Mesenchymal stem cell (in vitro differentiated cells and primary cell): ENCODE measurements around the gene PAEP.

Experiments
- DNase-seq: peaks from one replicate; pipeline ENCODE4 v3.0.0-alpha.2; 2013
- H2AFZ ChIP-seq: one replicate; pipeline ENCODE4 v1.6.1; 2013; ENCODE audit warnings: low read depth, mild to moderate bottlenecking, control low read depth, inconsistent platforms, low read length, moderate library complexity
- H2AK5ac ChIP-seq: 2 replicates; pipeline ENCODE4 v1.6.1; 2013; ENCODE audit warnings: low read length, moderate library complexity, mild to moderate bottlenecking, inconsistent platforms; ENCODE audit not compliant: severe bottlenecking
- H2BK120ac ChIP-seq: one replicate; pipeline ENCODE4 v1.6.1; 2013; ENCODE audit warnings: low read depth, mild to moderate bottlenecking, inconsistent platforms, low read length, moderate library complexity
- H2BK12ac ChIP-seq, 2 experiments: one replicate each; pipeline ENCODE4 v1.6.1; 2013; ENCODE audit warnings: inconsistent platforms in 2 of 2, low read length in 2 of 2, mild to moderate bottlenecking in 2 of 2, moderate library complexity in 2 of 2, control low read depth in 1 of 2
- H2BK15ac ChIP-seq: one replicate; pipeline ENCODE4 v1.6.1; 2013; ENCODE audit warnings: mild to moderate bottlenecking, low read depth, inconsistent platforms; ENCODE audit not compliant: poor library complexity, severe bottlenecking
- H2BK5ac ChIP-seq: 2 replicates; pipeline ENCODE4 v1.6.1; 2013; ENCODE audit warnings: low read depth, mild to moderate bottlenecking, low read length, control low read depth, inconsistent platforms; ENCODE audit not compliant: poor library complexity, severe bottlenecking
- H3K14ac ChIP-seq, 2 experiments: one replicate each; pipeline ENCODE4 v1.6.1; 2013; ENCODE audit warnings: inconsistent platforms in 2 of 2, low read length in 2 of 2, control low read depth in 1 of 2, mild to moderate bottlenecking in 1 of 2, moderate library complexity in 1 of 2
- H3K18ac ChIP-seq, 2 experiments: one replicate each; pipeline ENCODE4 v1.6.1; 2013; ENCODE audit warnings: inconsistent platforms in 2 of 2, low read length in 2 of 2, control low read depth in 1 of 2, low read depth in 1 of 2, mild to moderate bottlenecking in 1 of 2
- H3K23ac ChIP-seq, 2 experiments: one replicate each; pipeline ENCODE4 v1.6.1; 2013; ENCODE audit warnings: inconsistent platforms in 2 of 2, low read length in 2 of 2, mild to moderate bottlenecking in 2 of 2, moderate library complexity in 2 of 2, control low read depth in 1 of 2
- H3K27ac ChIP-seq: 2 replicates; pipeline ENCODE4 v1.5.1; 2013; ENCODE audit warnings: mild to moderate bottlenecking, moderate library complexity, low read length, control low read depth, inconsistent platforms; ENCODE audit not compliant: poor library complexity, severe bottlenecking
- H3K27me3 ChIP-seq, 2 experiments: 2 replicates each; pipeline versions ENCODE4 v1.6.1 to v1.7.0; 2013; ENCODE audit warnings: low read length in 2 of 2, mild to moderate bottlenecking in 2 of 2, moderate library complexity in 2 of 2, control low read depth in 1 of 2, inconsistent platforms in 1 of 2; ENCODE audit not compliant: control insufficient read depth in 1 of 2, insufficient read depth in 1 of 2
- H3K36me3 ChIP-seq, 2 experiments: 2 replicates each; pipeline versions ENCODE4 v1.6.1 to v1.7.0; 2013; ENCODE audit warnings: low read length in 2 of 2, control low read depth in 1 of 2, inconsistent platforms in 1 of 2, low read depth in 1 of 2, mild to moderate bottlenecking in 1 of 2; ENCODE audit not compliant: insufficient read depth in 2 of 2, control insufficient read depth in 1 of 2
- H3K4ac ChIP-seq, 2 experiments: one replicate each; pipeline ENCODE4 v1.6.1; 2013; ENCODE audit warnings: inconsistent platforms in 2 of 2, low read length in 2 of 2, mild to moderate bottlenecking in 2 of 2, moderate library complexity in 2 of 2, control low read depth in 1 of 2, low read depth in 1 of 2
- H3K4me1 ChIP-seq: 2 replicates; pipeline ENCODE4 v1.6.1; 2013; ENCODE audit warnings: low read depth, low read length, control low read depth; ENCODE audit not compliant: control insufficient read depth, insufficient read depth
- H3K4me2 ChIP-seq: 2 replicates; pipeline ENCODE4 v1.6.1; 2013; ENCODE audit warnings: low read length, mild to moderate bottlenecking, inconsistent platforms; ENCODE audit not compliant: poor library complexity, severe bottlenecking
- H3K4me3 ChIP-seq, 2 experiments: 2 replicates each; pipeline versions ENCODE4 v1.5.1 to v1.7.0; 2013; ENCODE audit warnings: low read length in 2 of 2, mild to moderate bottlenecking in 2 of 2, control low read depth in 1 of 2, low read depth in 1 of 2; ENCODE audit not compliant: insufficient read depth in 1 of 2
- H3K79me1 ChIP-seq: replicated peaks from 2 replicates; pipeline ENCODE4 v1.6.1; 2013; ENCODE audit warnings: mild to moderate bottlenecking, control low read depth, low read length, inconsistent platforms; ENCODE audit not compliant: poor library complexity, severe bottlenecking
- H3K9ac ChIP-seq: 2 replicates; pipeline ENCODE4 v1.7.0; 2013; ENCODE audit warnings: mild to moderate bottlenecking, low read length, moderate library complexity
- H3K9me3 ChIP-seq: 2 replicates; pipeline ENCODE4 v1.7.0; 2013; ENCODE audit warnings: mild to moderate bottlenecking, low read length; ENCODE audit not compliant: control insufficient read depth
- H4K8ac ChIP-seq: one replicate; pipeline ENCODE4 v1.6.1; 2013; ENCODE audit warnings: inconsistent platforms, mild to moderate bottlenecking, low read length, moderate library complexity
- H4K91ac ChIP-seq: one replicate; pipeline ENCODE4 v1.6.1; 2013; ENCODE audit warnings: mild to moderate bottlenecking, low read length, inconsistent platforms
- WGBS: methylation state at CpG from one replicate; pipeline ENCODE4 v1.1.7; 2013; ENCODE audit warnings: mixed read lengths; 5-methylcytosine and 5-hydroxymethylcytosine counted together

Gene PAEP

GRCh38 chr9:135611875-135612209 is 50.3 kb downstream of the PAEP start:
- Histone ChIP-seq H2BK12ac (no peak overlapping the region), H3K23ac (no peak overlapping the region), H4K8ac (no peak overlapping the region), H2AFZ (no peak overlapping the region), H3K4me2 (no peak overlapping the region), H2BK120ac (no peak overlapping the region), H3K79me1 (no peaks in the 10 kb centered on the region), H2BK15ac (no peak overlapping the region), H3K18ac (no peak overlapping the region), H3K9ac (no peak overlapping the region), H3K4ac (no peak overlapping the region), H3K27ac (no peak overlapping the region), H4K91ac (no peak overlapping the region), H3K4me1 (peaks cover 3% of the 10 kb centered on the region), H2AK5ac (no peak overlapping the region), H3K4me3 (no peak overlapping the region), H3K36me3 (no peaks in the 10 kb centered on the region), H2BK5ac (no peak overlapping the region), H3K27me3 (peaks cover 0 to 47% of the 10 kb centered on the region in 2 experiments), H3K14ac (no peak overlapping the region), H3K9me3 (no peaks in the 10 kb centered on the region)
- no peak for DNase-seq
- WGBS, result 29% methylated on average over 4 of the region's 4 CpGs

DNA sequence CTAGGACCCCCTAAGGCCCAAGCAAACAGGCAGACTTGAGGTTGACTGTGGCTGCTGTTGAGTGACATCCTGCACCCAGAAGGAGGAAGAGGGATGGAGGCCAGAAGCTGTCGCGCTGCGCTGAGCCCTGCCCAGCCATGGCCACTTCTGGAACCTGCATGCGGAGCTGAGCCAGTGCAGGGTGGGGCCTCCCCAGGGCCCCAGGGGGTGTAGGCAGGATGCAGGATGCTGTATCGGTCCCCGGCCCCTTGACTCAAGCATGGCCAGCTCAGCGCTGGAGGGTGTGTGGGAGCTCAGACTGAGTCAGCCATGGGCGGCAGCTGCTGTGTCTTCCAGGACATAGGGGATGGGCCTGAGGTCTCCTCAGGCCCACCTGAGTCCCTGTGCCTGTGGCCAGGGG is 50.9 kb downstream of the PAEP start:
- H3K18ac ChIP-seq, result no peak overlapping the region
- no peak overlapping the region for H2BK120ac ChIP-seq
- no peak overlapping the region for H3K23ac ChIP-seq
- H4K91ac ChIP-seq, result no peak overlapping the region
- no peak overlapping the region for H3K4me3 ChIP-seq
- no peaks in the 10 kb centered on the region for H3K79me1 ChIP-seq
- H2BK5ac ChIP-seq, result no peak overlapping the region
- H3K9ac ChIP-seq, result no peak overlapping the region
- H2BK12ac ChIP-seq, result no peak overlapping the region
- H3K14ac ChIP-seq, result no peak overlapping the region
- no peak overlapping the region for H3K4ac ChIP-seq
- peaks cover 3% of the 10 kb centered on the region for H3K4me1 ChIP-seq
- H3K9me3 ChIP-seq, result no peaks in the 10 kb centered on the region
- DNase-seq, result no peak
- H2BK15ac ChIP-seq, result no peak overlapping the region
- H3K27ac ChIP-seq, result no peak overlapping the region
- peaks cover 0 to 49% of the 10 kb centered on the region in 2 experiments for H3K27me3 ChIP-seq
- no peak overlapping the region for H2AFZ ChIP-seq
- H2AK5ac ChIP-seq, result no peak overlapping the region
- no peaks in the 10 kb centered on the region for H3K36me3 ChIP-seq
- no peak overlapping the region for H4K8ac ChIP-seq
- WGBS, result 94% methylated on average over 8 of the region's 8 CpGs
- no peak overlapping the region for H3K4me2 ChIP-seq

DNA sequence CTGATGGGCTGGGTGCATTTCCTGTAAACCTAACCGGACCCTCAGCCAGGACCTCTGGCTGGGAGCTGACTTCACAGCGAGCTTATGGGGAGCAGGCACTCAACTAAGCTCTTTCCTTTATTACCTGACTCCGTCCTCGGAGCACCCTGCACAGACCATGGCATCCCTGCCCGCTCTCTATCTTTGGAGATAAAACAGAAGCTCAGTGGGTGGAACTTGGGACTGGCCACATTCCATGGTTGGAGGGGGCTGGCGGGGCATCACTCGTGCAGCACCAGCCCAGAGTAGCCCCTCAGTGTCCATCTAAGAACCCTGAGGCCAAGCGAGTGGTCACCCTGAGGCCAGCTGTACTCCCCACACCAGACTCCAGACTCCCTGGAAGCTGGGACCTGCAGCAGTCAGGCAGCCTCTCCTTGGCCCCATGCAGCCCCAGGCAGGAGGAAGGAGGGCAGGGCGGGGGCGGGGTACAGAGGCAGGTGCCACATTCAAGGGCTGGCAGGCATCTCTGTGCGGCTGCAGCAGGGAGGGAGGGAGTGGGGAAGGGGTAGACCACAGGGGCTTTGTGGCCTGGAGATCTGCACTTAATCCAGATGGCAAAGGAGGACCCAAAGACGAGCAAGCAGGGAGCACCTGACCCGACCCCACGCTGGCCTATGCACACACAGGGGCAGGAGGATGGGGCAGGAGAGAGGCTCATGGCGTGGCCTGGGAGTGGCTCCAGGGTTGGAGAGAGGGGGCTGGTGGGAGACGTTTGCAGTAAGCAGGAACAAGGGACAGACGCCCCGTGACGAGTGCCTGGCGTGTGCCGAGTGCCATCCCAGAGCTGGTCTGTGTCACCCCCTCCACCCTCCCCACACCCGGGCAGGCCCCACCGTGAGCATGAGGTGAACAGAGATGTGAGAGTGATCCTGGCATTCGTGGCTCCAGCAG is 51.7 kb downstream of the PAEP start:
- H2BK5ac ChIP-seq, result no peak overlapping the region
- H3K27ac ChIP-seq, result no peak overlapping the region
- no peak for DNase-seq
- H4K8ac ChIP-seq, result no peak overlapping the region
- peaks cover 0 to 56% of the 10 kb centered on the region in 2 experiments for H3K27me3 ChIP-seq
- no peak overlapping the region for H3K4ac ChIP-seq
- H2BK15ac ChIP-seq, result no peak overlapping the region
- H2BK12ac ChIP-seq, result no peak overlapping the region
- H4K91ac ChIP-seq, result no peak overlapping the region
- H3K4me3 ChIP-seq, result no peak overlapping the region
- H2BK120ac ChIP-seq, result no peak overlapping the region
- H2AFZ ChIP-seq, result no peak overlapping the region
- 83% methylated on average over 16 of the region's 24 CpGs for WGBS
- H3K36me3 ChIP-seq, result no peaks in the 10 kb centered on the region
- no peak overlapping the region for H3K9ac ChIP-seq
- no peak overlapping the region for H3K4me2 ChIP-seq
- no peaks in the 10 kb centered on the region for H3K9me3 ChIP-seq
- H2AK5ac ChIP-seq, result no peak overlapping the region
- peaks cover 3% of the 10 kb centered on the region for H3K4me1 ChIP-seq
- no peaks in the 10 kb centered on the region for H3K79me1 ChIP-seq
- H3K23ac ChIP-seq, result no peak overlapping the region
- H3K14ac ChIP-seq, result no peak overlapping the region
- no peak overlapping the region for H3K18ac ChIP-seq

DNA sequence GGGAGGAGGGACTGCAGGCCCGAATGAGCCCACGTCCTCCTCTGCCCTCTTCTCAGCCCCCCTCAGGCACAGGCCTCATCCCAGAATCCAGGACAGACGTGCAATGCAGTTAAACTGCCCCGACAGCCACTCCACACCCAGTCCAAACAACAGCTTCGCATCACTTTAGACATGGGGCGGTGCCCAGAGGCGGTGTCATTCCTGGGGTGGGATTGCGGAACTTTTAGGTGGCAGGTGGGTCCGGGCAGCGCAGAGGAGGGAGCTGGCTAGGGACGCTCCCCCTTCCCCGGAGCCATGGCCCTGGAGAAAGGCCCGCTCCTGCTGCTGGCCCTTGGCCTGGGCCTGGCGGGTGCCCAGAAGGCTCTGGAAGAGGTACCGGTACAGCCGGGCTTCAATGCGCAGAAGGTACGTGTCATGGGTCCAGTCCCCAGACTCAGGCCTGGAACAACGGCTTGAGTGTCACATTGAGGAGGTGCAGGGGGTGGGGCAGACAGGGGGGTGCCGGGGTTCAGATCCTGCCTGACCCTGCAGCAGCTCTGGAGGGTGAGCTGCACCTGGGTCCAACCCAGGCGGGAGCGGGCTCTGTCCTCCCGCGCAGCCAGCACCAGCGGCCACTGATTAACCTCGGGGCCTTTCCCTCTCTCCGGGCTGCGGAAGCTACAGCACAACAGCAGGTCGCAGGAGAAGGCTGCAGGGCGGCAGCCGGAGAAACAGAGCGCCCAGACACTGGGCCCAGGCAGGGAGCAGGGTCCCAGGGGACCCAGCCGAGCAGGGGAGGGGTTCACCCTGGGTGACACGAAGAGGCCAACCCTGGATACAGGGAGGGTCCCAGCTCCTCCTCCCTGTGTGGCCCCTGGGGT is 52.6 kb downstream of the PAEP start:
- no peak overlapping the region for H2AFZ ChIP-seq
- H2BK15ac ChIP-seq, result no peak overlapping the region
- DNase-seq, result no peak
- H3K4me1 ChIP-seq, result peaks cover 3% of the 10 kb centered on the region
- H3K23ac ChIP-seq, result no peak overlapping the region
- no peak overlapping the region for H2BK12ac ChIP-seq
- no peak overlapping the region for H2BK120ac ChIP-seq
- no peak overlapping the region for H3K18ac ChIP-seq
- no peak overlapping the region for H4K8ac ChIP-seq
- H3K4ac ChIP-seq, result no peak overlapping the region
- no peaks in the 10 kb centered on the region for H3K36me3 ChIP-seq
- H3K27ac ChIP-seq, result no peak overlapping the region
- H3K9ac ChIP-seq, result no peak overlapping the region
- H3K27me3 ChIP-seq, result peaks cover 0 to 64% of the 10 kb centered on the region in 2 experiments
- 88% methylated on average over 34 of the region's 34 CpGs for WGBS
- no peak overlapping the region for H2AK5ac ChIP-seq
- no peaks in the 10 kb centered on the region for H3K9me3 ChIP-seq
- H3K14ac ChIP-seq, result no peak overlapping the region
- no peak overlapping the region for H2BK5ac ChIP-seq
- H3K4me3 ChIP-seq, result no peak overlapping the region
- no peaks in the 10 kb centered on the region for H3K79me1 ChIP-seq
- H3K4me2 ChIP-seq, result no peak overlapping the region
- H4K91ac ChIP-seq, result no peak overlapping the region
